ENCODE measurements around the gene NUP35. TPM values are rescaled to one million over a fixed set of nuclear protein-coding genes. Genes with fewer than 3 reads are reported as not detected.

The NUP35 gene
- total and polyA plus RNA-seq, 2 of the 4 experiments (the other 2 are of a cell fraction), result 10.9 to 23.3 TPM

DNA sequence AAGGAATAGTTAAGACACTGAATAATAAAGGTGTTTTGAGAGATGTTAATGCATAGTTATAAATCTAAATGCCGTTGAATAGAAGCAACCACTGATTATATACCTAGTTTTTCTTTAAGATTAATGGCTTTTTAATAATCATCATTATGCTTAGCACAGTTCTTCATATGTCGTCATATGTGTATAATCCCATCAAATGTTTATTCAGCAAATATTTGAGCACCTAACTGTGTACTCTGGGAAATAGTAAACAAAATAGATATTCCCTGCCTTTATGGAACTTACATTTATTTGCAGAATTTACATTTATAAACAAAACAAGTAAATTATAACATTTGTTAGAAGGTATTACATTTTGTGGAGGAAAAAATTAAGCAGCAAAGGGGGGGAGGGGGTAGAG is 9.8 kb downstream of the NUP35 start:
- CTCF ChIA-PET, result interaction anchor here (0.6 kb wide), 1 partner anchor 27 kb away, joined by 5 read pairs; no protein-coding TSS in a partner anchor
- Histone ChIP-seq H3K4me3 (ENCODE audit: insufficient read depth, low read depth, low read length) (no peak overlapping the region), H3K56ac (ENCODE audit: extremely low read depth, insufficient read depth, low read length) (no peak overlapping the region), H4K20me1 (ENCODE audit: insufficient read depth, low read length) (no peaks in the 10 kb centered on the region; the same call in 1 of the 2 replicates), H2AFZ (replicated peaks; ENCODE audit: low read length, poor library complexity) (no peak overlapping the region), H3K18ac (ENCODE audit: low read depth, low read length) (no peak overlapping the region), H4K91ac (ENCODE audit: insufficient read depth, low read depth, low read length) (no peak overlapping the region), H2AK5ac (ENCODE audit: low read depth, low read length) (no peak overlapping the region), H3K79me1 (ENCODE audit: low read depth in 1 of 2, low read length in 2 of 2) (peaks cover 9 to 11% of the 10 kb centered on the region in 2 experiments; a peak in 3 of 4 replicates), H3K27ac (ENCODE audit: insufficient read depth, low read length) (no peak overlapping the region), H3K23ac (ENCODE audit: low read depth, low read length) (no peak overlapping the region), H2AK9ac (replicated peaks; ENCODE audit: low read depth, low read length, poor library complexity) (no peak overlapping the region), H2BK120ac (ENCODE audit: low read depth, low read length) (no peak overlapping the region), H3K4me1 (ENCODE audit: control insufficient read depth, insufficient read depth, low read length) (no peaks in the 10 kb centered on the region), H2BK15ac (ENCODE audit: low read depth, low read length) (no peak overlapping the region), H3K9me1 (ENCODE audit: insufficient read depth, low read length) (no peaks in the 10 kb centered on the region), H3K4ac (ENCODE audit: low read depth, low read length) (no peak overlapping the region), H2BK5ac (ENCODE audit: low read depth, low read length, poor library complexity, severe bottlenecking) (no peak overlapping the region), H3K9me3 (ENCODE audit: control insufficient read depth, insufficient read depth, low read length) (no peaks in the 10 kb centered on the region), H4K8ac (ENCODE audit: low read depth in 2 of 2, low read length in 2 of 2) (no peak overlapping the region), H2BK20ac (ENCODE audit: low read depth, low read length) (no peak overlapping the region), H3K9ac (ENCODE audit: low read depth, low read length) (no peak overlapping the region), H3K14ac (replicated peaks; ENCODE audit: low read depth, low read length) (no peak overlapping the region), H3K36me3 (ENCODE audit: control insufficient read depth, insufficient read depth, low read length) (peaks cover 4% of the 10 kb centered on the region), H3K4me2 (ENCODE audit: low read depth, low read length) (no peak overlapping the region), H3K27me3 (ENCODE audit: control insufficient read depth, insufficient read depth, low read length) (no peaks in the 10 kb centered on the region), H4K5ac (ENCODE audit: low read depth, low read length) (no peak overlapping the region)
- in situ Hi-C loops (cut with MboI; ENCODE audit: low sequenced_read_pairs), result no loop called here
- TF ChIP-seq SMC3 (IDR thresholded peaks at IDR 0.05; ENCODE audit: low read depth, low read length), result no peak
- TF ChIP-seq USF2 (IDR thresholded peaks at IDR 0.05; ENCODE audit: low read depth, low read length), result no peak
- TF ChIP-seq MAFK (IDR thresholded peaks at IDR 0.05; ENCODE audit: low read depth, low read length), result 0 out of 2 replicates have a peak, but pooled peaks have one; percentile 10
- WGBS, 2 experiments (ENCODE audit: extremely low coverage in 2 of 2, insufficient read length in 1 of 2), result no CpG with 5 or more reads among the region's 2 CpGs
- DNase-seq, result no peak
- BruUV-seq (replicated peaks), result no TSS peak
- dilution Hi-C loops (cut with HindIII; ENCODE audit: low sequenced_read_pairs, unreplicated experiment), result no loop called here
- intact Hi-C loops (cut with micrococcal nuclease), result no loop called here
- ATAC-seq (ENCODE audit: low read depth), result no peak
- POLR2A ChIA-PET (ENCODE audit: unreplicated experiment), result no interaction called here
